Thyroid gland (tissue), 4 donors: ENCODE data around the gene DIP2C. TPM values are rescaled to one million over a fixed set of nuclear protein-coding genes. Genes with fewer than 3 reads are reported as not detected.

Experiments used
- DNase-seq, 2 donors: peaks; one replicate each; pipeline ENCODE4 v3.0.0-alpha.2; 2019
- H3K27ac ChIP-seq, 3 donors: fragments of 200-600 bp; sonication (generic); 1 replicate in 2 of 3; 2 replicates in 1 of 3; pipeline ENCODE4 v1.5.1; 2016 to 2019; ENCODE audit warnings: mild to moderate bottlenecking in 1 of 3, moderate library complexity in 1 of 3
- H3K27me3 ChIP-seq: fragments of 200-600 bp; sonication (generic); one replicate; pipeline ENCODE4 v1.5.1; 2019
- H3K36me3 ChIP-seq, 2 donors: fragments of 200-600 bp; sonication (generic); one replicate each; pipeline ENCODE4 v1.5.1; 2016 to 2019
- H3K4me1 ChIP-seq, 2 donors: fragments of 200-600 bp; sonication (generic); one replicate each; pipeline ENCODE4 v1.5.1; 2017 to 2019
- H3K4me3 ChIP-seq, 3 donors: fragments of 200-600 bp; sonication (generic); replicated peaks in 1 of 3; 1 replicate in 2 of 3; 2 replicates in 1 of 3; pipeline ENCODE4 v1.5.1; 2016; ENCODE audit warnings: mild to moderate bottlenecking in 1 of 3
- H3K9me3 ChIP-seq: fragments of 200-600 bp; sonication (generic); one replicate; pipeline ENCODE4 v1.5.1; 2017
- POLR2A ChIP-seq, 2 donors: fragments of 450-650 bp; IDR thresholded peaks; one replicate each; pipeline ENCODE4 v1.6.1; 2017; ENCODE audit warnings: antibody characterized with exemption in 2 of 2, mild to moderate bottlenecking in 2 of 2, moderate library complexity in 1 of 2
- whole genome bisulfite sequencing, 2 donors: methylation state at CpG; one replicate each; pipeline ENCODE4 v1.1.5; 2017; 5-methylcytosine and 5-hydroxymethylcytosine counted together
- intact Hi-C: fragments of 100-400 bp; cut with DNase I; formaldehyde crosslinking; loops from one replicate; pipeline ENCODE4 v1.15.1; 2023
- total RNA-seq, 4 donors: library from RNA; depleted of rRNA; stranded (reverse); fragments of >200 nt; gene quantifications; one replicate each; pipeline ENCODE4 v1.2.3, GENCODE V29; 2016
- TF ChIP-seq, protein P1 (sequence below), 6 experiments: fragments of 200-600 bp in 3 of 6; fragments of 450-650 bp in 3 of 6; sonication (generic) in 3 of 6; IDR thresholded peaks; one replicate each; pipeline ENCODE4 v1.5.1; 2016 to 2019; ENCODE audit warnings: antibody characterized with exemption in 6 of 6, mild to moderate bottlenecking in 2 of 6, inconsistent platforms in 1 of 6, moderate library complexity in 1 of 6

Gene DIP2C
- total RNA-seq, 4 donors from 2014 or later, result 11.4 to 14.6 (median 12.3) TPM

DNA sequence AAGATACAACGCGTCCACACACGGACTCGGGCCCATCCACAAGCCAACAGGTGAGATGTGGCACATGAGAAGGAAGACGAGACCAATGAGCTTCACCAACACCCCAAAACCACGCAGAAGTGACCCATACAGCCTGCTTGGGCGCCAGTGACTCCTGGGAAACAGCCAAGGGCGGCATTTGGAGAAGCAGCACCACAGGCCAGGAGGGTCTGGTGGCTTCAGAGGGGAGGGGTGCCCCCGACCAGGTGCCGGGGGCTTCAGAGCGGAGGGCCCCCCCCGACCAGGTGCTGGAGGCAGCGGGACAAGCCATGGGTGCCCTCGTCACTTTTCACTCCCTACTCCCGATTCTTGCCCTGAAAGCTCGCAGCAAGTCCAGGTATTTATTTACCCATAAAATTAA lies 140.1 kb downstream of the DIP2C start:
- Histone ChIP-seq H3K27me3 (no peaks in the 10 kb centered on the region), H3K27ac (no peak overlapping the region), H3K9me3 (no peaks in the 10 kb centered on the region), H3K4me1 (peaks cover 16 to 23% of the 10 kb centered on the region in 2 donors), H3K4me3 (no peak overlapping the region), H3K36me3 (no peaks in the 10 kb centered on the region)
- no peak for DNase-seq
- intact Hi-C loops, result no loop called here
- 89 to 97% methylated on average over 11 to 15 of the region's 16 CpGs for WGBS, 2 donors
- no peak for TF ChIP-seq POLR2A (IDR thresholded peaks at IDR 0.05)
- TF ChIP-seq, protein P1, sequence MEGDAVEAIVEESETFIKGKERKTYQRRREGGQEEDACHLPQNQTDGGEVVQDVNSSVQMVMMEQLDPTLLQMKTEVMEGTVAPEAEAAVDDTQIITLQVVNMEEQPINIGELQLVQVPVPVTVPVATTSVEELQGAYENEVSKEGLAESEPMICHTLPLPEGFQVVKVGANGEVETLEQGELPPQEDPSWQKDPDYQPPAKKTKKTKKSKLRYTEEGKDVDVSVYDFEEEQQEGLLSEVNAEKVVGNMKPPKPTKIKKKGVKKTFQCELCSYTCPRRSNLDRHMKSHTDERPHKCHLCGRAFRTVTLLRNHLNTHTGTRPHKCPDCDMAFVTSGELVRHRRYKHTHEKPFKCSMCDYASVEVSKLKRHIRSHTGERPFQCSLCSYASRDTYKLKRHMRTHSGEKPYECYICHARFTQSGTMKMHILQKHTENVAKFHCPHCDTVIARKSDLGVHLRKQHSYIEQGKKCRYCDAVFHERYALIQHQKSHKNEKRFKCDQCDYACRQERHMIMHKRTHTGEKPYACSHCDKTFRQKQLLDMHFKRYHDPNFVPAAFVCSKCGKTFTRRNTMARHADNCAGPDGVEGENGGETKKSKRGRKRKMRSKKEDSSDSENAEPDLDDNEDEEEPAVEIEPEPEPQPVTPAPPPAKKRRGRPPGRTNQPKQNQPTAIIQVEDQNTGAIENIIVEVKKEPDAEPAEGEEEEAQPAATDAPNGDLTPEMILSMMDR (IDR thresholded peaks at IDR 0.05), result no peak

DNA sequence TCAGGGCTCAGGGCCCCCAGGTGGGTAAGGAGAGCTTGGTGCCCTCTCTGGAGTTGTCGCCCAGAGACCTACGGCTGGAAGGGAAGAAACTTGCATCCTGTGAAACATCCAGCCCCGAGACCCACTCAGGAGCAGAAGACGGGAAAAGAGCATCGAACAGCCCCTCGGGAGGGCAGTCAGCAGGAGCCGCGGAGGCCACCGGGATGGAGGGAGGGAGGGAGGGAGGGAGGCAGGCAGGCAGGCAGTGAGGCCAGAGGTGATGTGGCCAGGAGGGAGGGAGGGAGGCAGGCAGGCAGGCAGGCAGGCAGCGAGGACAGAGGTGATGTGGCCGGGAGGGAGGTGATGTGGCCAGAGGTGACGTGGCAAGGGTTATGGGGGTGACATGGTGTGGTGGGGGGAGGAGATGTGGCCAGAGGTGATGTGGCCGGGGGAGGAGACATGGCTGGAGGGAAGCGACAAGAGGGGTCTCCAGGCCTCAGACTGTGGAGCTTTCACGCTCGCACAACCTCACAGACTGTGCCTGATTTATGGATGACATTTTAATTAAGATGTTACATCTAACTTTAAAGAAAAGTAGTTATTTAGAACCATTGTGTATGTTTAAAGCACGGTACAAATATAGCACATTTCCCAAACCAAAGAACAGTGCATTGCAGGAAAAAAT lies 141.1 kb downstream of the DIP2C start:
- Histone ChIP-seq H3K4me1 (peaks cover 16 to 23% of the 10 kb centered on the region in 2 donors), H3K9me3 (no peaks in the 10 kb centered on the region), H3K4me3 (no peak overlapping the region), H3K27me3 (no peaks in the 10 kb centered on the region), H3K36me3 (no peaks in the 10 kb centered on the region), H3K27ac (no peak overlapping the region)
- DNase-seq, result no peak
- intact Hi-C loops, result no loop called here
- 83 to 85% methylated on average over 17 of the region's 17 CpGs for WGBS, 2 donors
- TF ChIP-seq POLR2A (IDR thresholded peaks at IDR 0.05), result no peak
- TF ChIP-seq, protein P1 (IDR thresholded peaks at IDR 0.05), result no peak

DNA sequence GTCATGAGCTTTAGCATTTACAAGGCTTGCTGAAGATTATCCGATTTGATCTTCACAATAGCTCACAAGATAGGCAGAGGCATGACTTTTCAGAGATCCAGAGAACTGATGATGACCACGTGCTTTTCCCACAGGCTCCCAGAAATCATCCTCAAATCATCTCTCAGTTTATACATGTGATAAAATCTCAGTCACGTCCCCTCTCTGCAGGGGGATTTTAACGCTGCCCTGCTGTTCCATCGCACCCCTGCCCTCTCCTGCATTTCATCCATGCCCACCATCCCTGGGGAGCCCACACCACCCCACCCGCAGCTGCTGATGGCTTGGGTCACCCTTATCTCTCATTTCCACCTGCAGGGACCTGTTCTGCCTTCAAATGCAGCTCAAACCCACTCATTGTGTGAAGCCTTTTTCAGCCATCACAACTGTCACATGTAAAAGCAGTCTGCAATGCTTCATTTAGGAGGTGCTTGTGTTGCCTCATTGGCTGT lies 141.8 kb downstream of the DIP2C start:
- H3K4me1 ChIP-seq, result peaks cover 16 to 23% of the 10 kb centered on the region in 2 donors
- DNase-seq, result no peak
- 81 to 85% methylated on average over 6 of the region's 6 CpGs for WGBS, 2 donors
- H3K36me3 ChIP-seq, result no peaks in the 10 kb centered on the region
- TF ChIP-seq, protein P1 (IDR thresholded peaks at IDR 0.05), result no peak
- TF ChIP-seq POLR2A (IDR thresholded peaks at IDR 0.05), result no peak
- no peaks in the 10 kb centered on the region for H3K27me3 ChIP-seq
- intact Hi-C loops, result no loop called here
- H3K27ac ChIP-seq, result peak overlapping the region in 2 of 3 donors; percentile 17 to 85
- no peak overlapping the region for H3K4me3 ChIP-seq
- no peaks in the 10 kb centered on the region for H3K9me3 ChIP-seq

DNA sequence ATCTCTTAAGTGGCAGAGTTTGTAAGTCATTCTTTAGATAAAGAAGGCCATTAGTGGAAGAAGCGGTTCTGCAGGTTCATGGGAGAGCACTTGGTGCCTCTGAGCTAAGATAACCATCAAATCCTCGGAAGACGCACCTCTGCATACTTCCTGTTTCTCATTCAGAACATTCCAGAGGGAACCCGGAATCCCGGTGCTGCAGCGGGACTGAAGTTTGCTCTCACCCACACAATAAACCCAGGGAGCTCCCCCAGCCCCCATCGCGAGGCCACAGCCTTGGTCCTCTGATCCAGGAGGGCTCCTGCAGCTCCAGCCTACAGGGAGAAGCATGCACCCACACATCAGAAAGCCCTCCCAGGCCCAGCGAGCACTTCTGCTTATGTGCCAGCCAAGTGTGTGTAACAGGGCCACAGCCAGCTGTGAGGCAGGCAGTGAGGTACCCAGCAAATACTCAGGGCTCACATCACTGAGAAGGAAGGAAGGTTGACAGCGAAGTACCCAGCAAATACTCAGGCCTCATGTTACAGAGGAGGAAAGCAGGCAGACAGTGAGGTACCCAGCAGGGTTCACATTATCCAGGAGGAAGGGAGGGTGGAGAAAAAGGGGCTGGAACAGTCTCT lies 142.4 kb downstream of the DIP2C start:
- Histone ChIP-seq H3K4me3 (no peak overlapping the region), H3K27me3 (no peaks in the 10 kb centered on the region), H3K36me3 (no peaks in the 10 kb centered on the region), H3K9me3 (no peaks in the 10 kb centered on the region), H3K27ac (peak overlapping the region in 2 of 3 donors; percentile 17 to 85), H3K4me1 (peaks cover 20 to 26% of the 10 kb centered on the region in 2 donors)
- peak; percentile 33 to 50 for DNase-seq
- WGBS, 2 donors, result 30 to 38% methylated on average over 8 to 10 of the region's 10 CpGs
- intact Hi-C loops, result no loop called here
- TF ChIP-seq, protein P1 (IDR thresholded peaks at IDR 0.05), result no peak
- TF ChIP-seq POLR2A (IDR thresholded peaks at IDR 0.05), result no peak

DNA sequence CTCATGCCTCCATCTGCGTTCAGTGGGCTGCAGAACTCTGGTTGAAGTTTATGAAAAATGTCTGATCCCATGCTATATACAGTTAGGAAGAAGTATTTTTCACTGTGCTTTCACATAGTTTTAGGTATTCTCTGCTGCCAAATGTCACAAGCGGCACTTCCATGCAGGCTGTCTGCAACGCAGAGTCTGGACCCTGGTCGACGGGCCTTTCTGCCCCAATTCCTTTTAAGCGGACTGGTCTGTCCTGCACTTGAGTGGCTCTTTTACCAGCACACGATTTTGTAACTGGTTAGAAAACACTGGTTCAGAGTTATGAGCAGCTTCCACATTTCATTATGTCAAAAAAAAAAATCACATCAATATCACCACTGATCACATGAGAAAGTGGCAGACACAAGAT lies 143.0 kb downstream of the DIP2C start:
- no peak for TF ChIP-seq POLR2A (IDR thresholded peaks at IDR 0.05)
- TF ChIP-seq, protein P1 (IDR thresholded peaks at IDR 0.05), result no peak
- Histone ChIP-seq H3K4me3 (no peak overlapping the region), H3K27ac (peak overlapping the region in 2 of 3 donors; percentile 17 to 85), H3K36me3 (no peaks in the 10 kb centered on the region), H3K9me3 (no peaks in the 10 kb centered on the region), H3K27me3 (no peaks in the 10 kb centered on the region), H3K4me1 (peaks cover 23 to 33% of the 10 kb centered on the region in 2 donors)
- intact Hi-C loops, result no loop called here
- no peak for DNase-seq
- 65 to 72% methylated on average over 7 of the region's 7 CpGs for WGBS, 2 donors
